ENCODE results near the gene MYO7A. TPM values are rescaled to one million over a fixed set of nuclear protein-coding genes. Genes with fewer than 3 reads are reported as not detected.

The MYO7A gene
- total RNA-seq, 4 donors from 2014 or later, result 13.4 to 29.9 (median 18.0) TPM

DNA sequence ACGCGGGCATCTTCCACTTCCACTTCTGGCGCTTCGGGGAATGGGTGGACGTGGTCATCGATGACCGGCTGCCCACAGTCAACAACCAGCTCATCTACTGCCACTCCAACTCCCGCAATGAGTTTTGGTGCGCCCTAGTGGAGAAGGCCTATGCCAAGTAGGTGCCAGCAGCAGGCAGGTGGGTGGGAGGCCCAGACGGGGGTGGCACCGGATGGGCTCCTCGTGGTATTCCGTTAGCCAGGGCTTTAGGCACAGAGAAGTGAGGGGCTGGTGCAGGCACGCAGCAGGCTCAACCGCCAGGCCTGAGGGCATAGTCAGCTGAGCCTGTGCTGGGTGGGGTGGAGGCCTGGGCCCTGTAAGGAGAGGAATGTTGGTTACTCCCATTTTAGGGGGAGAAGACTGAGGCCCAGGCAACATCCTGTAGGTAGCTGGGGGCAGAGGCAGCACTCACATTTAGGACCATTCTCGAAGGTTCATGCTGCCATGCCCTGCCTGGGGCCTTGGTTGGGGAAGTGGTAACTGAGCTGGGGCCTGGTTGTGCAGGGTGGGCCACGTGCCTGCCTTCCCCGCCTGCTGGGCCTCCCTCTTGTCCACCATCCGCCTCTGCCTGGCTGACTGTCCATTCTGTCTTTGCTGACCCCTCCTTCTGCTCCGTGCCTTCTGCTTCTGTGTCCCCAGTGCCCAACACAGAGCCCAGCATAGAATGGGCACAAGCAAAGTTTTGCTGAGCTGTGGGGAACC lies 15.2 kb upstream of the MYO7A start:
- ATAC-seq (ENCODE audit: low FRiP score), result no peak
- TF ChIP-seq, protein P1, sequence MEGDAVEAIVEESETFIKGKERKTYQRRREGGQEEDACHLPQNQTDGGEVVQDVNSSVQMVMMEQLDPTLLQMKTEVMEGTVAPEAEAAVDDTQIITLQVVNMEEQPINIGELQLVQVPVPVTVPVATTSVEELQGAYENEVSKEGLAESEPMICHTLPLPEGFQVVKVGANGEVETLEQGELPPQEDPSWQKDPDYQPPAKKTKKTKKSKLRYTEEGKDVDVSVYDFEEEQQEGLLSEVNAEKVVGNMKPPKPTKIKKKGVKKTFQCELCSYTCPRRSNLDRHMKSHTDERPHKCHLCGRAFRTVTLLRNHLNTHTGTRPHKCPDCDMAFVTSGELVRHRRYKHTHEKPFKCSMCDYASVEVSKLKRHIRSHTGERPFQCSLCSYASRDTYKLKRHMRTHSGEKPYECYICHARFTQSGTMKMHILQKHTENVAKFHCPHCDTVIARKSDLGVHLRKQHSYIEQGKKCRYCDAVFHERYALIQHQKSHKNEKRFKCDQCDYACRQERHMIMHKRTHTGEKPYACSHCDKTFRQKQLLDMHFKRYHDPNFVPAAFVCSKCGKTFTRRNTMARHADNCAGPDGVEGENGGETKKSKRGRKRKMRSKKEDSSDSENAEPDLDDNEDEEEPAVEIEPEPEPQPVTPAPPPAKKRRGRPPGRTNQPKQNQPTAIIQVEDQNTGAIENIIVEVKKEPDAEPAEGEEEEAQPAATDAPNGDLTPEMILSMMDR (IDR thresholded peaks at IDR 0.05), result no peak

DNA sequence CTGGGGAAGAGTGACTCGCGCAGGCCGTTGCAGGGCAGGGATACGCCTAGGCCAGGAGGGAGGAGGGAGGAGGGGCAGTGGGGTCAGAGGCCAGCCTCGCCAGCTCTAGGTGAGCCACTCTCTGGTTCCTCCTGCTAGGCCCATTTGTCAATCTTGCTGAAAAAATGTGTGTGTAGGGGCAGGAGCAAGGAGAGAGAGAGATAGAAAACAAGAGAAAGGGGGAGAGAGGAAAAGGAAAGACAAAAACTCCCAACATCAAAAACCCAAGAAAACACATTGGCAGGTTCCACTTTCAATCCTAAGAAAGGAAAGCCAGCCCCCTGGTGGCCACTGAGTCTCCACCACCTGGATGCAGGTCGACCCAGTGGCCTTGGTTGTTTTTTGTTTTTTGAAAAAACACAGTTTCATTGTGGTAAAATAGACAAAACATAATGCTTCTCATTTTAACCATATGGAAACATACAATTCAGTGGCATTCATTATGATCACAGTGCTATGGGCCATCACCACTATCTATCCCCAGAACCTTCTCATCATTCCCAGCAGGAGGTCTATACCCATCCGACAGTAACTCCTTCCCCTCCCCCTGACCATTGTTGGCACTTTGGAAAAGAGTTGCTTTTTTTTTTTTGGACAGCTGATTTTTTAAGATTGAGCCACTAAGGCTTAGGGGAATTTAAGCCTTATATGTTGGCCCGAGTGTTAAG lies 14.5 kb upstream of the MYO7A start:
- no peak for ATAC-seq (ENCODE audit: low FRiP score)
- DNase-seq (ENCODE audit: low spot score), result no peak
- TF ChIP-seq, protein P1 (IDR thresholded peaks at IDR 0.05), result no peak

More for the DNA sequence above, 15.2 kb upstream of the MYO7A start:
- no peak for DNase-seq (ENCODE audit: low spot score)

DNA sequence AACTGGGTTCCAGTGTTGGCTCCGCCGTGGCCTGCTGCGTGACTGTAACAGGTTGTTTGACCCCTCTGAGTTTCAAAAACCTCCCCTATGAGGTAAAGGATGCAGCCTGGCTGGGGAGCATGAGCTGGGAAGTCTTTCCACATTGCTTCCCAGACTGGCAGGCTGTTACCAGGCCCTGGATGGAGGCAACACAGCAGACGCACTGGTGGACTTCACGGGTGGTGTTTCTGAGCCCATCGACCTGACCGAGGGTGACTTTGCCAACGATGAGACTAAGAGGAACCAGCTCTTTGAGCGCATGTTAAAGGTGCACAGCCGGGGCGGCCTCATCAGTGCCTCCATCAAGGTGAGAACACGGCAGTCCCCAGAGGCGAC lies 14.0 kb upstream of the MYO7A start:
- no peak for ATAC-seq (ENCODE audit: low FRiP score)
- no peak for DNase-seq (ENCODE audit: low spot score)

DNA sequence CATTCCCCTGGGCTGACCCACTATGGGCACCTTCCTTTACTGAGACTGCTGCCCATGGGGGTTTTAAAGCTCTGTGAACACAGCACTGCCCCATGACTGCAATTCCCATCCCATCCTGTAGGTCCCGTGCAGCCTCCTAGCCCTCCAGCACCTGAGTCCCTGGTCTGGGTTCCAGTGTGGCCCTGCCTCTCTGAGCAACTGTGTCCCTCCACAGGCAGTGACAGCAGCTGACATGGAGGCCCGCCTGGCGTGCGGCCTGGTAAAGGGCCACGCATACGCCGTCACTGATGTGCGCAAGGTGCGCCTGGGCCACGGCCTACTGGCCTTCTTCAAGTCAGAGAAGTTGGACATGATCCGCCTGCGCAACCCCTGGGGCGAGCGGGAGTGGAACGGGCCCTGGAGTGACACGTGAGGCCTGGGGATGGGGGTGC lies 12.8 kb upstream of the MYO7A start:
- ATAC-seq (ENCODE audit: low FRiP score) (no peak), DNase-seq (ENCODE audit: low spot score) (no peak)
- TF ChIP-seq, protein P1 (IDR thresholded peaks at IDR 0.05), result no peak

More for the DNA sequence above, 14.0 kb upstream of the MYO7A start:
- TF ChIP-seq, protein P1 (IDR thresholded peaks at IDR 0.05), result no peak

DNA sequence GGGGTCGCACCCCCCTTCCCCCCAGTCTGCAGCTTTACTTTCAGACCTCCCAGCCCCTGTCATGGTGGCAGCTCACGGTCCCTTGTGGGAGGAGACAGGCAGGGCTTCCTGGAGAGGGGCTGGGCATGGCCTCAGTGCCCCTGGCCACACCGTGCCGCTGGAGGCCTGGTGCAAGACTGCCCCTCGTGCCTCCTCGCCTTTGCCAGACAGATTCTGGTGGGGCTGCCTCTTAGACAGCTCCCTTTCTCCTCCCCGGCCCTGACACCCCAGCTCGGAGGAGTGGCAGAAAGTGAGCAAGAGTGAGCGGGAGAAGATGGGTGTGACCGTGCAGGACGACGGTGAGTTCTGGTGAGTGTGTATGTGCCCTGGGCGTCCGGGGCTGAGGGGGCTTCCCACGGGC lies 12.1 kb upstream of the MYO7A start:
- DNase-seq (ENCODE audit: low spot score) (no peak), ATAC-seq (ENCODE audit: low FRiP score) (no peak)
- TF ChIP-seq, protein P1 (IDR thresholded peaks at IDR 0.05), result no peak

DNA sequence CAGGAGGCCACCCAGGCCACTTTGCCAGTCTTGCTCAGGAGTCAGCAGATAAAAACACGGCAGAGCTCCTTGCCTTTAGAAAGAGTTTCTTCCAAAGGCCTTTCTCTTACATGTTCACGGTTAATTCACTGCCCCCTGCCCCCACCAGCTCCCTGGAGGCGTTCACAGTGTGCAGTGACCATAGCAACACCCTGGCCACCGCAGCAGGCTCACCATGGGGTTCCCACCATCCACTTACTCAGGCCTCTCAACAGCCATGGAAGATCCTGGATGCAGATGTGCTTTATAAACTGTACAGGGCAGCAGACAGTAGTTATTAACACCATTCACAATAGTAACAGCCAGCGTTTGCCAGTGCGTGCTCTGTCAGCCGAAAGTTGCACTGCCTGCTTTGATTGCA lies 10.6 kb upstream of the MYO7A start:
- TF ChIP-seq, protein P1 (IDR thresholded peaks at IDR 0.05), result no peak
- DNase-seq (ENCODE audit: low spot score), result no peak
- no peak for ATAC-seq (ENCODE audit: low FRiP score)

Measured in omental fat pad (tissue), 4 donors.